Hematopoietic multipotent progenitor cell treated with erythropoietin and hydrocortisone succinate and interleukin-3 and kit ligand, for 15 days (in vitro differentiated cells): ENCODE data around the gene SLC25A6.
"Not testable (repeated sequence)": the region's sequence is repeated elsewhere in the genome, so short reads cannot be mapped to it uniquely, and the experiment has no call there.

ENCODE experiments used
- DNase-seq: peaks from one replicate; pipeline ENCODE4 v3.0.0-alpha.2; 2015; ENCODE audit warnings: low spot score

The SLC25A6 gene

GRCh38 chrX:1354036-1355019, 37.6 kb downstream of the SLC25A6 start:
- DNase-seq = no peak

DNA sequence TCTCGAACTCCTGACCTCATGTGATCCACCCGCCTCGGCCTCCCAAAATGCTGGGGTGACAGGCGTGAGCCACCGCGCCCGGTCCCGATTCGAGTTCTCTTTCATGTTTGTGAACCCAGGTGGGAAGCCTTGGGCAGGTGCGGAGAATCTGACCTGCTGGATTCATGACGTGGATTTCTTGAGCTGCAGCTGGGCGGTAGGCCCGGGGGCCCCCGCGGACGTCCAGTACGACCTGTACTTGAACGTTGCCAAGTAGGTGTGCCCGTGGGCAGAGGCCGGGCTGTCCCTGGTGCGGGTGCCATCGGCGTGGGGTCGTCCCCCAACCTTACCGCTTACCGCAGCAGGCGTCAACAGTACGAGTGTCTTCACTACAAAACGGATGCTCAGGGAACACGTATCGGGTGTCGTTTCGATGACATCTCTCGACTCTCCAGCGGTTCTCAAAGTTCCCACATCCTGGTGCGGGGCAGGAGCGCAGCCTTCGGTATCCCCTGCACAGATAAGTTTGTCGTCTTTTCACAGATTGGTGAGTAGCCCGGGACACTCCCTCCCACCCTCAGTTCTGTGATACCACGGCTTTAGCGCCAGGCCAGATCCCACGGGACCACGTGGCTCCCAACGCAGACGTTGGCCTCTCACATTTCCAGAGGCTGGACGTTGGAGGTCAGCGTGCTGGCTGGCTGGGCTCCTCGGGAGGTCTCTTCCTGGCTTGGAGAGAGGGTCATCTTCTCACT, 39.8 kb downstream of the SLC25A6 start:
- no peak for DNase-seq

GRCh38 chrX:1349606-1350005, 42.3 kb downstream of the SLC25A6 start:
- not testable (repeated sequence) for DNase-seq

GRCh38 chrX:1341545-1342184, 50.2 kb downstream of the SLC25A6 start:
- no peak for DNase-seq

- no peak for DNase-seq
Observed at GRCh38 chrX:1336948-1337779, 54.7 kb downstream of the SLC25A6 start.

DNA sequence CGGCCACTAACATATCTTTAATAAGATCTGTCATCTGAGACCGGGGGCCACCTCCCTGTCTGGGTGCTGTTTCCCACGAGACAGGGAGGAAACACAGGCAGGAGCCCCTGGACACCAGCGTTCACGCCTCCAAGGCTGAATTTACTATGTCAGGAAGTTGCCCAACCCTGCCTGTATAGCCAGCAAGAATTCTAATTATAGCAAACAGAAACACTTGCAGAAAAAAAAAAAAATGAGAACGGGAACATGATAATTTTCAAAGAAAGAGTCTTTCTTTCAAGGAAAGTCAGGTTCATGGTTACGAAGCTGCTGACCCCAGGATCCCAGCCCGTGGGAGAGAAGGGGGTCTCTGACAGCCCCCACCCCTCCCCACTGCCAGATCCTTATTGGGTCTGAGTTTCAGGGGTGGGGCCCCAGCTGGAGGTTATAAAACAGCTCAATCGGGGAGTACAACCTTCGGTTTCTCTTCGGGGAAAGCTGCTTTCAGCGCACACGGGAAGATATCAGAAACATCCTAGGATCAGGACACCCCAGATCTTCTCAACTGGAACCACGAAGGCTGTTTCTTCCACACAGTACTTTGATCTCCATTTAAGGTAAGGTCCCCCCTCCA, 55.5 kb downstream of the SLC25A6 start, which contains the start of gene IL3RA:
IL3RA (plus strand) TSS at position 455 of the 613 bp plus-strand sequence. CDS start 4,981 bp downstream, outside the sequence.
- no peak for DNase-seq
